ENCODE measurements around the gene P4HTM.

P4HTM gene

GRCh38 chr3:49007068-49007770, 17.2 kb downstream of the P4HTM start, which contains the start of gene WDR6 (continued):
- TF ChIP-seq INSM2 (tag by site-specific recombination; IDR thresholded peaks at IDR 0.05) (peak; percentile 19; the same call in 1 of the 2 replicates), ZNF433 (tag by site-specific recombination; IDR thresholded peaks at IDR 0.05; ENCODE audit: low read depth) (no peak), ZBTB49 (tag by site-specific recombination; IDR thresholded peaks at IDR 0.05; ENCODE audit: low read depth) (no peak), KLF10 (tag by site-specific recombination; IDR thresholded peaks at IDR 0.05) (peak; percentile 65; the same call in 1 of the 2 replicates), ZBTB6 (tag by site-specific recombination; IDR thresholded peaks at IDR 0.05) (no peak), IKZF3 (tag by site-specific recombination; IDR thresholded peaks at IDR 0.05) (no peak), ZNF704 (tag by site-specific recombination; IDR thresholded peaks at IDR 0.05) (no peak), ZNF350 (tag by site-specific recombination; IDR thresholded peaks at IDR 0.05) (no peak), PBX3 (CRISPR knock-in tag; IDR thresholded peaks at IDR 0.05) (no peak), ZNF580 (tag by site-specific recombination; IDR thresholded peaks at IDR 0.05) (peak; percentile 62), KLF1 (tag by site-specific recombination; IDR thresholded peaks at IDR 0.05) (no peak), ZNF654 (tag by site-specific recombination; IDR thresholded peaks at IDR 0.05; ENCODE audit: low read depth) (no peak), ZNF274 (IDR thresholded peaks at IDR 0.05; ENCODE audit: low read length) (no peak), ZNF274 (tag by site-specific recombination; IDR thresholded peaks at IDR 0.05; ENCODE audit: borderline replicate concordance) (no peak), ELK4 (IDR thresholded peaks at IDR 0.05; ENCODE audit: borderline replicate concordance, low read depth, low read length) (no peak), ZNF837 (tag by site-specific recombination; IDR thresholded peaks at IDR 0.05) (no peak), PRDM2 (tag by site-specific recombination; IDR thresholded peaks at IDR 0.05; ENCODE audit: borderline replicate concordance) (no peak), ZBTB7A (tag by site-specific recombination; IDR thresholded peaks at IDR 0.05; ENCODE audit: low read depth) (no peak), ZNF701 (tag by site-specific recombination; IDR thresholded peaks at IDR 0.05) (no peak), ZEB2 (tag by site-specific recombination; IDR thresholded peaks at IDR 0.05) (peak; percentile 78), ZNF324 (tag by site-specific recombination; IDR thresholded peaks at IDR 0.05) (peak; percentile 36; the same call in 1 of the 2 replicates), ZNF302 (tag by site-specific recombination; IDR thresholded peaks at IDR 0.05; ENCODE audit: low read depth) (no peak), ZFP3 (tag by site-specific recombination; IDR thresholded peaks at IDR 0.05; ENCODE audit: low read depth) (no peak), KLF9 (tag by site-specific recombination; IDR thresholded peaks at IDR 0.05; ENCODE audit: low read depth) (no peak)

Data from HEK293 (cell line).